GM23338 (cell line): ENCODE data around the gene GALK1. TPM values are rescaled to one million over a fixed set of nuclear protein-coding genes. Genes with fewer than 3 reads are reported as not detected.

Source experiments
- ATAC-seq: fragments of 200-7000 bp; cut with Tn5 transposase; 3 replicates; pipeline ENCODE4 v1.9.1; 2020
- DNase-seq: peaks from one replicate; pipeline ENCODE4 v3.0.0-alpha.2; 2015; ENCODE audit warnings: low spot score
- H2AFZ ChIP-seq: fragments of 200-600 bp; sonication (generic); 2 replicates; pipeline ENCODE4 v1.8.0; 2016; ENCODE audit warnings: antibody characterized with exemption, mild to moderate bottlenecking, moderate library complexity
- H3F3A ChIP-seq: fragments of 200-600 bp; sonication (generic); replicated peaks from 2 replicates; pipeline ENCODE4 v1.8.0; 2017; ENCODE audit warnings: antibody characterized with exemption, mixed run types, low read depth
- H3K27ac ChIP-seq: fragments of 200-600 bp; sonication (generic); 2 replicates; pipeline ENCODE4 v1.6.1; 2016; ENCODE audit warnings: low read depth
- H3K27me3 ChIP-seq: fragments of 200-600 bp; sonication (generic); 2 replicates; pipeline ENCODE4 v1.8.0; 2016; ENCODE audit warnings: mild to moderate bottlenecking, mixed run types, moderate library complexity; ENCODE audit not compliant: insufficient read depth
- H3K36me3 ChIP-seq: fragments of 200-600 bp; sonication (generic); 2 replicates; pipeline ENCODE4 v1.8.0; 2016; ENCODE audit warnings: mild to moderate bottlenecking; ENCODE audit not compliant: insufficient read depth
- H3K4me1 ChIP-seq: fragments of 200-600 bp; sonication (generic); 2 replicates; pipeline ENCODE4 v1.8.0; 2016; ENCODE audit warnings: mild to moderate bottlenecking, moderate library complexity; ENCODE audit not compliant: insufficient read depth
- H3K4me2 ChIP-seq: fragments of 200-600 bp; sonication (generic); 2 replicates; pipeline ENCODE4 v1.7.1; 2017; ENCODE audit warnings: mixed run types
- H3K4me3 ChIP-seq: fragments of 200-600 bp; sonication (generic); 2 replicates; pipeline ENCODE4 v1.6.1; 2016; ENCODE audit warnings: mixed run types
- H3K79me2 ChIP-seq: fragments of 200-600 bp; sonication (generic); replicated peaks from 2 replicates; pipeline ENCODE4 v1.8.0; 2017; ENCODE audit warnings: mild to moderate bottlenecking; ENCODE audit not compliant: insufficient read depth
- H3K9me2 ChIP-seq: fragments of 200-600 bp; sonication (generic); 2 replicates; pipeline ENCODE4 v1.8.0; 2017; ENCODE audit not compliant: insufficient read depth
- H4K20me1 ChIP-seq: fragments of 200-600 bp; sonication (generic); replicated peaks from 2 replicates; pipeline ENCODE4 v1.8.0; 2017; ENCODE audit warnings: mild to moderate bottlenecking; ENCODE audit not compliant: insufficient read depth
- H3K27ac Mint-ChIP-seq: 2 replicates; pipeline ENCODE4 v1.8.0; 2020; ENCODE audit warnings: inconsistent platforms, mild to moderate bottlenecking, moderate library complexity, mixed read lengths
- H3K27me3 Mint-ChIP-seq: 3 replicates; pipeline ENCODE4 v1.8.0; 2022; ENCODE audit warnings: low read depth, mild to moderate bottlenecking, moderate library complexity, mixed read lengths, inconsistent platforms; ENCODE audit not compliant: insufficient read depth, poor library complexity
- H3K36me3 Mint-ChIP-seq: 3 replicates; pipeline ENCODE4 v1.8.0; 2021; ENCODE audit warnings: low read depth, mild to moderate bottlenecking, inconsistent platforms, moderate library complexity, mixed read lengths
- H3K4me1 Mint-ChIP-seq: 3 replicates; pipeline ENCODE4 v1.8.0; 2020; ENCODE audit warnings: mild to moderate bottlenecking, inconsistent platforms, mixed read lengths
- H3K4me3 Mint-ChIP-seq: 3 replicates; pipeline ENCODE4 v1.8.0; 2021; ENCODE audit warnings: moderate library complexity, mild to moderate bottlenecking, inconsistent platforms, mixed read lengths
- H3K9me3 Mint-ChIP-seq: 3 replicates; pipeline ENCODE4 v1.8.0; 2020; ENCODE audit warnings: moderate library complexity, mild to moderate bottlenecking, inconsistent platforms, mixed read lengths
- ETS1 ChIP-seq: IDR thresholded peaks from 2 replicates; pipeline ENCODE4 v1.6.1; 2016; ENCODE audit warnings: antibody characterized with exemption
- EZH2 ChIP-seq: fragments of 200-600 bp; sonication (generic); IDR thresholded peaks from one replicate; pipeline ENCODE4 v1.8.0; 2017; ENCODE audit warnings: antibody characterized with exemption, mild to moderate bottlenecking, low read depth; ENCODE audit not compliant: unreplicated experiment
- JUNB ChIP-seq: IDR thresholded peaks from one replicate; pipeline ENCODE4 v1.6.1; 2016; ENCODE audit warnings: antibody characterized with exemption; ENCODE audit not compliant: unreplicated experiment
- NANOG ChIP-seq: IDR thresholded peaks from 2 replicates; pipeline ENCODE4 v1.6.1; 2016; ENCODE audit warnings: antibody characterized with exemption, borderline replicate concordance
- POLR2AphosphoS5 ChIP-seq: IDR thresholded peaks from 2 replicates; pipeline ENCODE4 v1.6.1; 2016; ENCODE audit warnings: antibody characterized with exemption, low read depth
- STAT1 ChIP-seq: IDR thresholded peaks from one replicate; pipeline ENCODE4 v1.6.1; 2016; ENCODE audit warnings: antibody characterized with exemption; ENCODE audit not compliant: unreplicated experiment
- ZNF114 ChIP-seq: fragments of 250-450 bp; sonication (Bioruptor Pico); IDR thresholded peaks from 2 replicates; pipeline ENCODE4 v1.5.0; 2020; ENCODE audit warnings: mild to moderate bottlenecking, moderate library complexity
- polyA plus RNA-seq: library from polyadenylated mRNA; unstranded; fragments of >200 nt; fragmentation: Nextera tagmentation; extraction: Ambion mirVana; gene quantifications from 2 replicates; pipeline ENCODE4 v1.2.1, GENCODE V29; 2016
- total RNA-seq: library from RNA; depleted of rRNA; stranded (reverse); fragments of >200 nt; shearing (Covaris generic); gene quantifications from 2 replicates; pipeline ENCODE4 v1.2.3, GENCODE V29; 2014
- TF ChIP-seq, protein P1 (sequence below): IDR thresholded peaks from one replicate; pipeline ENCODE4 v1.6.1; 2018; ENCODE audit warnings: antibody characterized with exemption; ENCODE audit not compliant: unreplicated experiment
- TF ChIP-seq, protein P2 (sequence below), 2 experiments: fragments of 200-600 bp in 1 of 2; sonication (generic) in 1 of 2; conservative IDR thresholded peaks; 2 replicates each; pipeline versions ENCODE4 v1.5.1 to v1.6.1; 2016 to 2017; ENCODE audit warnings: antibody characterized with exemption in 2 of 2, low read depth in 2 of 2, mild to moderate bottlenecking in 2 of 2, moderate library complexity in 1 of 2

Gene GALK1
- total and polyA plus RNA-seq, 2 experiments from 2014 or later, result 30.5 to 31.7 TPM

- TF ChIP-seq, protein P1, sequence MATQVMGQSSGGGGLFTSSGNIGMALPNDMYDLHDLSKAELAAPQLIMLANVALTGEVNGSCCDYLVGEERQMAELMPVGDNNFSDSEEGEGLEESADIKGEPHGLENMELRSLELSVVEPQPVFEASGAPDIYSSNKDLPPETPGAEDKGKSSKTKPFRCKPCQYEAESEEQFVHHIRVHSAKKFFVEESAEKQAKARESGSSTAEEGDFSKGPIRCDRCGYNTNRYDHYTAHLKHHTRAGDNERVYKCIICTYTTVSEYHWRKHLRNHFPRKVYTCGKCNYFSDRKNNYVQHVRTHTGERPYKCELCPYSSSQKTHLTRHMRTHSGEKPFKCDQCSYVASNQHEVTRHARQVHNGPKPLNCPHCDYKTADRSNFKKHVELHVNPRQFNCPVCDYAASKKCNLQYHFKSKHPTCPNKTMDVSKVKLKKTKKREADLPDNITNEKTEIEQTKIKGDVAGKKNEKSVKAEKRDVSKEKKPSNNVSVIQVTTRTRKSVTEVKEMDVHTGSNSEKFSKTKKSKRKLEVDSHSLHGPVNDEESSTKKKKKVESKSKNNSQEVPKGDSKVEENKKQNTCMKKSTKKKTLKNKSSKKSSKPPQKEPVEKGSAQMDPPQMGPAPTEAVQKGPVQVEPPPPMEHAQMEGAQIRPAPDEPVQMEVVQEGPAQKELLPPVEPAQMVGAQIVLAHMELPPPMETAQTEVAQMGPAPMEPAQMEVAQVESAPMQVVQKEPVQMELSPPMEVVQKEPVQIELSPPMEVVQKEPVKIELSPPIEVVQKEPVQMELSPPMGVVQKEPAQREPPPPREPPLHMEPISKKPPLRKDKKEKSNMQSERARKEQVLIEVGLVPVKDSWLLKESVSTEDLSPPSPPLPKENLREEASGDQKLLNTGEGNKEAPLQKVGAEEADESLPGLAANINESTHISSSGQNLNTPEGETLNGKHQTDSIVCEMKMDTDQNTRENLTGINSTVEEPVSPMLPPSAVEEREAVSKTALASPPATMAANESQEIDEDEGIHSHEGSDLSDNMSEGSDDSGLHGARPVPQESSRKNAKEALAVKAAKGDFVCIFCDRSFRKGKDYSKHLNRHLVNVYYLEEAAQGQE, result no peak
- TF ChIP-seq JUNB (no peak), STAT1 (no peak), POLR2AphosphoS5 (no peak), EZH2 (no peak), ZNF114 (no peak)
- TF ChIP-seq, protein P2, sequence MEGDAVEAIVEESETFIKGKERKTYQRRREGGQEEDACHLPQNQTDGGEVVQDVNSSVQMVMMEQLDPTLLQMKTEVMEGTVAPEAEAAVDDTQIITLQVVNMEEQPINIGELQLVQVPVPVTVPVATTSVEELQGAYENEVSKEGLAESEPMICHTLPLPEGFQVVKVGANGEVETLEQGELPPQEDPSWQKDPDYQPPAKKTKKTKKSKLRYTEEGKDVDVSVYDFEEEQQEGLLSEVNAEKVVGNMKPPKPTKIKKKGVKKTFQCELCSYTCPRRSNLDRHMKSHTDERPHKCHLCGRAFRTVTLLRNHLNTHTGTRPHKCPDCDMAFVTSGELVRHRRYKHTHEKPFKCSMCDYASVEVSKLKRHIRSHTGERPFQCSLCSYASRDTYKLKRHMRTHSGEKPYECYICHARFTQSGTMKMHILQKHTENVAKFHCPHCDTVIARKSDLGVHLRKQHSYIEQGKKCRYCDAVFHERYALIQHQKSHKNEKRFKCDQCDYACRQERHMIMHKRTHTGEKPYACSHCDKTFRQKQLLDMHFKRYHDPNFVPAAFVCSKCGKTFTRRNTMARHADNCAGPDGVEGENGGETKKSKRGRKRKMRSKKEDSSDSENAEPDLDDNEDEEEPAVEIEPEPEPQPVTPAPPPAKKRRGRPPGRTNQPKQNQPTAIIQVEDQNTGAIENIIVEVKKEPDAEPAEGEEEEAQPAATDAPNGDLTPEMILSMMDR (conservative IDR thresholded peaks at IDR 0.05; ENCODE audit: low read depth in 2 of 2), result no peak
These were observed 40.7 kb downstream of the GALK1 start (continued) for GRCh38 chr17:75724016-75725003.

DNA sequence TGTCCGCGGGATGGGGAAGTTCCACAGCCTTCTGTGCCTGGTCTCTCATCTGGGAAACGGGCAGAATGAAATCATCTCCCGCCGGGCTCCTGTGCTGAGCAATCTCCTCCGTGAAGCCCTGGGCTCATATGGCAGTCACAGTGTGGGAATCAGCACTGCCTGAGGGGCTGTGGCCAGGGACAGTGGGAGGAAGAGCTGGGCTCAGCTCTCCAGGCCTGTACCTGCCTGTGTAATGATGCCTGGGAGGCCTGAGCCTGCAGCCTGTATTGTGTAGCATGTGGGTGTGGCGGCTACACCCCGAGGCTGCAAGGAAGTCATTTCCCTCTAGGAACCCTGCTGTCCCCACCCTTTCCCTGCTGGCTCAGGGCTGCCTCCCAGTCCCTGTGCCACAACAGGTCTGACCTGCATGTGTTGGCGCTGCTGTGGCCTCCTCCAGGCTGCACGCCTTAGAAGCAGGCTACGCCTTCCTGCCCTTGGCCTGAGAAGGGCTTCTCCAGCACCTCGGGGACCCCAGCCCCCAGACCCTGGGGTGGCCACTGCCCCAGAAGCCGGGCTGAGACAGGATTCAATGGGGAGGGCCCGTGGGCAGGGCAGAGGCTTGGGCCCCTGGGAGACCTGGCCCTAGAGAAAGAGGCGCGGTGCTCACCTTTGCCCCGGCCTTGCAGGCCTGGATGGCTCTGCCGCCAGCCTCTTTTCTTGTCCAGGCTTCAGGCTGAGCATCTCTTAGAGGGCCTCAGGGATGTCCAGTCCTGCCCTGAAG is 41.6 kb downstream of the GALK1 start:
- ATAC-seq, result no peak
- peaks cover 17% of the 10 kb centered on the region for H3K27me3 ChIP-seq
- TF ChIP-seq NANOG (no peak), ETS1 (no peak), EZH2 (no peak), JUNB (no peak)
- TF ChIP-seq, protein P1, result no peak
- TF ChIP-seq, protein P2 (conservative IDR thresholded peaks at IDR 0.05; ENCODE audit: low read depth in 2 of 2), result no peak

More for the DNA sequence above, 41.6 kb downstream of the GALK1 start:
- H3K4me1 Mint-ChIP-seq, result peaks cover 2% of the 10 kb centered on the region; the same call in 2 of the 3 replicates
- Histone ChIP-seq H3K79me2 (no peaks in the 10 kb centered on the region), H3F3A (peaks cover 12% of the 10 kb centered on the region; the same call in 1 of the 2 replicates), H3K4me3 (no peak overlapping the region), H2AFZ (no peak overlapping the region), H3K4me2 (no peak overlapping the region), H3K36me3 (no peaks in the 10 kb centered on the region), H3K9me2 (no peaks in the 10 kb centered on the region), H3K27ac (no peak overlapping the region), H3K4me1 (no peaks in the 10 kb centered on the region; the same call in 1 of the 2 replicates), H4K20me1 (no peaks in the 10 kb centered on the region)
- H3K9me3 Mint-ChIP-seq, result no peaks in the 10 kb centered on the region
- H3K27ac Mint-ChIP-seq, result no peak overlapping the region
- DNase-seq, result no peak
- peaks cover 23% of the 10 kb centered on the region for H3K27me3 Mint-ChIP-seq
- no peaks in the 10 kb centered on the region for H3K36me3 Mint-ChIP-seq
- H3K4me3 Mint-ChIP-seq, result no peak overlapping the region
